GM23338 (cell line): ENCODE results near the gene IDI2. TPM values are rescaled to one million over a fixed set of nuclear protein-coding genes. Genes with fewer than 3 reads are reported as not detected.

Source experiments
- ATAC-seq: fragments of 200-7000 bp; cut with Tn5 transposase; 3 replicates; pipeline ENCODE4 v1.9.1; 2020
- DNase-seq: peaks from one replicate; pipeline ENCODE4 v3.0.0-alpha.2; 2015; ENCODE audit warnings: low spot score
- H2AFZ ChIP-seq: fragments of 200-600 bp; sonication (generic); 2 replicates; pipeline ENCODE4 v1.8.0; 2016; ENCODE audit warnings: antibody characterized with exemption, mild to moderate bottlenecking, moderate library complexity
- H3F3A ChIP-seq: fragments of 200-600 bp; sonication (generic); replicated peaks from 2 replicates; pipeline ENCODE4 v1.8.0; 2017; ENCODE audit warnings: antibody characterized with exemption, mixed run types, low read depth
- H3K27ac ChIP-seq: fragments of 200-600 bp; sonication (generic); 2 replicates; pipeline ENCODE4 v1.6.1; 2016; ENCODE audit warnings: low read depth
- H3K27me3 ChIP-seq: fragments of 200-600 bp; sonication (generic); 2 replicates; pipeline ENCODE4 v1.8.0; 2016; ENCODE audit warnings: mild to moderate bottlenecking, mixed run types, moderate library complexity; ENCODE audit not compliant: insufficient read depth
- H3K36me3 ChIP-seq: fragments of 200-600 bp; sonication (generic); 2 replicates; pipeline ENCODE4 v1.8.0; 2016; ENCODE audit warnings: mild to moderate bottlenecking; ENCODE audit not compliant: insufficient read depth
- H3K4me1 ChIP-seq: fragments of 200-600 bp; sonication (generic); 2 replicates; pipeline ENCODE4 v1.8.0; 2016; ENCODE audit warnings: mild to moderate bottlenecking, moderate library complexity; ENCODE audit not compliant: insufficient read depth
- H3K4me2 ChIP-seq: fragments of 200-600 bp; sonication (generic); 2 replicates; pipeline ENCODE4 v1.7.1; 2017; ENCODE audit warnings: mixed run types
- H3K4me3 ChIP-seq: fragments of 200-600 bp; sonication (generic); 2 replicates; pipeline ENCODE4 v1.6.1; 2016; ENCODE audit warnings: mixed run types
- H3K79me2 ChIP-seq: fragments of 200-600 bp; sonication (generic); replicated peaks from 2 replicates; pipeline ENCODE4 v1.8.0; 2017; ENCODE audit warnings: mild to moderate bottlenecking; ENCODE audit not compliant: insufficient read depth
- H3K9me2 ChIP-seq: fragments of 200-600 bp; sonication (generic); 2 replicates; pipeline ENCODE4 v1.8.0; 2017; ENCODE audit not compliant: insufficient read depth
- H4K20me1 ChIP-seq: fragments of 200-600 bp; sonication (generic); replicated peaks from 2 replicates; pipeline ENCODE4 v1.8.0; 2017; ENCODE audit warnings: mild to moderate bottlenecking; ENCODE audit not compliant: insufficient read depth
- H3K27ac Mint-ChIP-seq: 2 replicates; pipeline ENCODE4 v1.8.0; 2020; ENCODE audit warnings: inconsistent platforms, mild to moderate bottlenecking, moderate library complexity, mixed read lengths
- H3K27me3 Mint-ChIP-seq: 3 replicates; pipeline ENCODE4 v1.8.0; 2022; ENCODE audit warnings: low read depth, mild to moderate bottlenecking, moderate library complexity, mixed read lengths, inconsistent platforms; ENCODE audit not compliant: insufficient read depth, poor library complexity
- H3K36me3 Mint-ChIP-seq: 3 replicates; pipeline ENCODE4 v1.8.0; 2021; ENCODE audit warnings: low read depth, mild to moderate bottlenecking, inconsistent platforms, moderate library complexity, mixed read lengths
- H3K4me1 Mint-ChIP-seq: 3 replicates; pipeline ENCODE4 v1.8.0; 2020; ENCODE audit warnings: mild to moderate bottlenecking, inconsistent platforms, mixed read lengths
- H3K4me3 Mint-ChIP-seq: 3 replicates; pipeline ENCODE4 v1.8.0; 2021; ENCODE audit warnings: moderate library complexity, mild to moderate bottlenecking, inconsistent platforms, mixed read lengths
- H3K9me3 Mint-ChIP-seq: 3 replicates; pipeline ENCODE4 v1.8.0; 2020; ENCODE audit warnings: moderate library complexity, mild to moderate bottlenecking, inconsistent platforms, mixed read lengths
- CREB1 ChIP-seq: fragments of 250-450 bp; sonication (Bioruptor Pico); IDR thresholded peaks from 2 replicates; pipeline ENCODE4 v1.5.0; 2020; ENCODE audit warnings: low read depth, mild to moderate bottlenecking, moderate library complexity
- CTCF ChIP-seq, 2 experiments: fragments of 200-600 bp in 1 of 2; sonication (generic) in 1 of 2; conservative IDR thresholded peaks; 2 replicates each; pipeline versions ENCODE4 v1.5.1 to v1.6.1; 2016 to 2017; ENCODE audit warnings: antibody characterized with exemption in 2 of 2, low read depth in 2 of 2, mild to moderate bottlenecking in 2 of 2, moderate library complexity in 1 of 2
- ETS1 ChIP-seq: IDR thresholded peaks from 2 replicates; pipeline ENCODE4 v1.6.1; 2016; ENCODE audit warnings: antibody characterized with exemption
- EZH2 ChIP-seq: fragments of 200-600 bp; sonication (generic); IDR thresholded peaks from one replicate; pipeline ENCODE4 v1.8.0; 2017; ENCODE audit warnings: antibody characterized with exemption, mild to moderate bottlenecking, low read depth; ENCODE audit not compliant: unreplicated experiment
- EZH2phosphoT487 ChIP-seq: fragments of 200-600 bp; sonication (generic); IDR thresholded peaks from one replicate; pipeline ENCODE4 v1.8.1; 2018; ENCODE audit warnings: antibody characterized with exemption; ENCODE audit not compliant: unreplicated experiment
- JUNB ChIP-seq: IDR thresholded peaks from one replicate; pipeline ENCODE4 v1.6.1; 2016; ENCODE audit warnings: antibody characterized with exemption; ENCODE audit not compliant: unreplicated experiment
- NANOG ChIP-seq: IDR thresholded peaks from 2 replicates; pipeline ENCODE4 v1.6.1; 2016; ENCODE audit warnings: antibody characterized with exemption, borderline replicate concordance
- POLR2AphosphoS5 ChIP-seq: IDR thresholded peaks from 2 replicates; pipeline ENCODE4 v1.6.1; 2016; ENCODE audit warnings: antibody characterized with exemption, low read depth
- REST ChIP-seq: IDR thresholded peaks from one replicate; pipeline ENCODE4 v1.6.1; 2018; ENCODE audit warnings: antibody characterized with exemption; ENCODE audit not compliant: unreplicated experiment
- STAT1 ChIP-seq: IDR thresholded peaks from one replicate; pipeline ENCODE4 v1.6.1; 2016; ENCODE audit warnings: antibody characterized with exemption; ENCODE audit not compliant: unreplicated experiment
- ZNF114 ChIP-seq: fragments of 250-450 bp; sonication (Bioruptor Pico); IDR thresholded peaks from 2 replicates; pipeline ENCODE4 v1.5.0; 2020; ENCODE audit warnings: mild to moderate bottlenecking, moderate library complexity
- ZNF331 ChIP-seq: fragments of 250-450 bp; sonication (Bioruptor Pico); IDR thresholded peaks from 2 replicates; pipeline ENCODE4 v1.5.0; 2020; ENCODE audit warnings: low read depth, mild to moderate bottlenecking, moderate library complexity
- ZNF462 ChIP-seq: fragments of 250-450 bp; sonication (Bioruptor Pico); IDR thresholded peaks from 2 replicates; pipeline ENCODE4 v1.5.0; 2020; ENCODE audit warnings: mild to moderate bottlenecking, moderate library complexity
- polyA plus RNA-seq: library from polyadenylated mRNA; unstranded; fragments of >200 nt; fragmentation: Nextera tagmentation; extraction: Ambion mirVana; gene quantifications from 2 replicates; pipeline ENCODE4 v1.2.1, GENCODE V29; 2016
- total RNA-seq: library from RNA; depleted of rRNA; stranded (reverse); fragments of >200 nt; shearing (Covaris generic); gene quantifications from 2 replicates; pipeline ENCODE4 v1.2.3, GENCODE V29; 2014

The IDI2 gene
- total and polyA plus RNA-seq, 2 experiments from 2014 or later = not detected

- peaks cover 8% of the 10 kb centered on the region; the same call in 1 of the 2 replicates for H3F3A ChIP-seq
- H3K4me2 ChIP-seq = no peak overlapping the region
- no peak overlapping the region for H3K27ac Mint-ChIP-seq
- H3K4me3 Mint-ChIP-seq = no peak overlapping the region
- no peaks in the 10 kb centered on the region for H3K27me3 ChIP-seq
- H3K9me2 ChIP-seq = no peaks in the 10 kb centered on the region
- H3K36me3 ChIP-seq = peaks cover 61% of the 10 kb centered on the region
- no peak for TF ChIP-seq ETS1
- TF ChIP-seq ZNF114 (CRISPR knock-in tag) = no peak
- TF ChIP-seq CREB1 (CRISPR knock-in tag) = no peak
- no peak for TF ChIP-seq STAT1
- TF ChIP-seq NANOG = no peak
- no peak for TF ChIP-seq POLR2AphosphoS5
- no peak for TF ChIP-seq EZH2phosphoT487
- no peak for TF ChIP-seq JUNB
- no peak for TF ChIP-seq ZNF331 (CRISPR knock-in tag)
- no peak for TF ChIP-seq EZH2
- TF ChIP-seq CTCF (conservative IDR thresholded peaks at IDR 0.05; ENCODE audit: low read depth in 2 of 2) = no peak
- no peak for TF ChIP-seq ZNF462 (CRISPR knock-in tag)
- no peak for TF ChIP-seq REST
- no peaks in the 10 kb centered on the region for H3K4me1 ChIP-seq
- H3K36me3 Mint-ChIP-seq = peaks cover 93% of the 10 kb centered on the region
- peaks cover 5% of the 10 kb centered on the region; the same call in 1 of the 3 replicates for H3K4me1 Mint-ChIP-seq
- ATAC-seq = no peak
- no peak for DNase-seq
- no peak overlapping the region for H2AFZ ChIP-seq
- H3K27me3 Mint-ChIP-seq = peaks cover 11% of the 10 kb centered on the region
- H3K27ac ChIP-seq = no peak overlapping the region
- no peaks in the 10 kb centered on the region for H3K9me3 Mint-ChIP-seq
- peaks cover 14% of the 10 kb centered on the region for H4K20me1 ChIP-seq
- H3K79me2 ChIP-seq = peaks cover 4% of the 10 kb centered on the region
- H3K4me3 ChIP-seq = no peak overlapping the region
These were observed 10.0 kb downstream of the IDI2 start for GRCh38 chr10:1015688-1016087.
